ENCODE data around the gene MATN4. TPM values are rescaled to one million over a fixed set of nuclear protein-coding genes. Genes with fewer than 3 reads are reported as not detected.

The MATN4 gene
- total RNA-seq, 4 donors from 2014 or later = 0.19 to 0.24 TPM; not detected in 2

DNA sequence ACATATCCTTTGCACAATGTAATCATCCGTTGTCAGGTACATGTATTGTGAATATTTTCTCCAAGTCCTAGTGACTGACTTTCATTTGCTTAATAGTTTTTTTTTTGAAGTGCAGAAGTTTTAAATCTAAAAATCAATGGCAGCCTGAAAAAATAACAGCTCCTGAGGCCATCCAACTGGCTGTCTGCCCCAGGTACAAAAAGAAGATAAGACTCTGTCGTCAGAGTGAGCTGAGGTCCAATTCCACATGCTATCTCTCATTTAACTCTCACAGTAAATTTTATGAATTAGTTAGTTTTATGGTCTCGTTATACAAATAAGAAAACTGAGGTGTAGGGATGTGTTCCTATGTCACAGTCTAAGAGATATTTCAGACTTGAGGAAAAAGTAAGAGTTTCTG lies 32.8 kb downstream of the MATN4 start:
- TF ChIP-seq, protein P1, sequence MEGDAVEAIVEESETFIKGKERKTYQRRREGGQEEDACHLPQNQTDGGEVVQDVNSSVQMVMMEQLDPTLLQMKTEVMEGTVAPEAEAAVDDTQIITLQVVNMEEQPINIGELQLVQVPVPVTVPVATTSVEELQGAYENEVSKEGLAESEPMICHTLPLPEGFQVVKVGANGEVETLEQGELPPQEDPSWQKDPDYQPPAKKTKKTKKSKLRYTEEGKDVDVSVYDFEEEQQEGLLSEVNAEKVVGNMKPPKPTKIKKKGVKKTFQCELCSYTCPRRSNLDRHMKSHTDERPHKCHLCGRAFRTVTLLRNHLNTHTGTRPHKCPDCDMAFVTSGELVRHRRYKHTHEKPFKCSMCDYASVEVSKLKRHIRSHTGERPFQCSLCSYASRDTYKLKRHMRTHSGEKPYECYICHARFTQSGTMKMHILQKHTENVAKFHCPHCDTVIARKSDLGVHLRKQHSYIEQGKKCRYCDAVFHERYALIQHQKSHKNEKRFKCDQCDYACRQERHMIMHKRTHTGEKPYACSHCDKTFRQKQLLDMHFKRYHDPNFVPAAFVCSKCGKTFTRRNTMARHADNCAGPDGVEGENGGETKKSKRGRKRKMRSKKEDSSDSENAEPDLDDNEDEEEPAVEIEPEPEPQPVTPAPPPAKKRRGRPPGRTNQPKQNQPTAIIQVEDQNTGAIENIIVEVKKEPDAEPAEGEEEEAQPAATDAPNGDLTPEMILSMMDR (IDR thresholded peaks at IDR 0.05) = no peak
- DNase-seq (ENCODE audit: low spot score) (no peak), ATAC-seq (ENCODE audit: low FRiP score) (no peak)

DNA sequence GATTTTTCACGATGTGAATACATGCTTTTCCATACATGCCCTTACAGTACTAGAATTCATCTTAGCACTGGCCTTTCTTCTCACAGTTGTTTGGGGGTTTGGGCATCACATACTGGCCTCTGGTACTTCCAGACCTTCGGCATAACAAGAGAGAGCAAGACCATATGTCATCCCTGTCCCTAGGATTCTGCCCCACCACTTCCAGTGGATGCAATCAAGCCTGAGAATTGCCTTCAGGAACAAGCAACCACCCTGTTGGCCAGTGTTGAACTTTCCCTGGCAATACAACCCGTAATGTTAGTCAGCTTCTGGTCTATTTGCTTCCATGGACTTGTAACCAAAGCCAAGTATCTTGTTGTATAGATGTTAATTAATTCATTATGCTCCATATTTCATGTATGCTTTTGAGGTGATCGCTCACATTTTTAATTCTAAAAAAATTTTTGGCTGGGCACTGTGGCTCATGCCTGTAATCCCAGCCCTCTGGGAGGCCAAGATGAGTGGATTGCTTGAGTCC lies 38.3 kb downstream of the MATN4 start:
- no peak for ATAC-seq (ENCODE audit: low FRiP score)
- DNase-seq (ENCODE audit: low spot score) = no peak
- TF ChIP-seq, protein P1 (IDR thresholded peaks at IDR 0.05) = no peak

DNA sequence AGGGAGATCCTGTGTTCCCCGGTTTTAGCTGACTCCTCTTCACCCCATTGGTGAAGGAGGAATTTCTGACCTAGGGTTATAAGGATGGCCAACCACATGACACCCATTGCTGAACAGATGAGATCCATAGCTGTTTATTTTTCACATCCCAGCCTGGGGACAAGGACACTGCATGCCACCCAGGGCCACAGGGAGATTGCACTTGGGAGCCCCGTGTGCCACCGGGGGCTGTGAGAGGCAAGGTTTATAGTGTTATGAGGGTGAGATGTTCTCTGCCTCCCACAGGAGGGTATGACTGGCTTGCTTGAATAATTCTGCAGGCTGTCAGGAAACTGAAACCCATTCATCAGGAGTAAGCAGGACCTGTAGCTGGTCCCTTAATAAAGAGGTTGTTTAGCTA lies 39.0 kb downstream of the MATN4 start:
- DNase-seq (ENCODE audit: low spot score) = no peak
- ATAC-seq (ENCODE audit: low FRiP score) = no peak
- TF ChIP-seq, protein P1 (IDR thresholded peaks at IDR 0.05) = no peak

DNA sequence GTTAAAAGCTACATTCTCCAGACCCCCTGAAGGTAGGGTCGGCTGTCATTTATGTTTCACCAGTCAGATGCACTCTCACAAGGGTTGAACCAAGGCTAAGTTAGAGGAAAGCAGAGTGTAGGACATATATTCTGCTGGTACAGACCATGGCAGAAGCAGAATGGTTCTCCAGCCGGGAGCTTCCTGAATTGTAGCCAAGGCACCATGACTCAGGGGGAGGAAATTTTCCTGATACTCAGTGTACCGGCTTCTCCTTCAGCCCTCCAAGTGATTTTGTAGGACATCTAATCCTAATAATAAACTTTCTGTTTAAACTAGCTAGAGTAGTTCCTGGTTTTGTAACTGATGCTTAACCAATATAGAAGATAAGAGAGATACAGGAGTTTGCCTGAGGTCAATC lies 39.6 kb downstream of the MATN4 start:
- no peak for DNase-seq (ENCODE audit: low spot score)
- TF ChIP-seq, protein P1 (IDR thresholded peaks at IDR 0.05) = no peak
- ATAC-seq (ENCODE audit: low FRiP score) = no peak

DNA sequence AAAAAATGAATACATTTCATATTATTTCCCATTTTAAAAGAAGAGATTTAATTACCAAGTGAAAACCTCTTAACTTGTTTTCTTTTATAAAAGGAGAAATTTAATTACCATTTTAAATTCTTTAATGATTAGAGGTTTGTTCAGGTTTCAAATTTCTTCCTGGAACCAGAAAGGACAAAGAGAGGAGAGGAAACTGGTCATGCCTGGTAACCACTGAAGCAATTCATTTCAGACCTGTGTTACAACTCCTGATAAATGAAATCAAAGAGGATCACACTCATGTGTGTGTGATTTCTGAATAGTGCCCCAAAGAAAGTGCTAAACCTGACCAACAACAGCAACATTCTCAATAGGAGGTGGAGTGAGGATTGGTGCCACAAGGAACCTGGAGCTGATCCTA lies 41.1 kb downstream of the MATN4 start:
- ATAC-seq (ENCODE audit: low FRiP score) = no peak
- no peak for DNase-seq (ENCODE audit: low spot score)
- TF ChIP-seq, protein P1 (IDR thresholded peaks at IDR 0.05) = no peak

DNA sequence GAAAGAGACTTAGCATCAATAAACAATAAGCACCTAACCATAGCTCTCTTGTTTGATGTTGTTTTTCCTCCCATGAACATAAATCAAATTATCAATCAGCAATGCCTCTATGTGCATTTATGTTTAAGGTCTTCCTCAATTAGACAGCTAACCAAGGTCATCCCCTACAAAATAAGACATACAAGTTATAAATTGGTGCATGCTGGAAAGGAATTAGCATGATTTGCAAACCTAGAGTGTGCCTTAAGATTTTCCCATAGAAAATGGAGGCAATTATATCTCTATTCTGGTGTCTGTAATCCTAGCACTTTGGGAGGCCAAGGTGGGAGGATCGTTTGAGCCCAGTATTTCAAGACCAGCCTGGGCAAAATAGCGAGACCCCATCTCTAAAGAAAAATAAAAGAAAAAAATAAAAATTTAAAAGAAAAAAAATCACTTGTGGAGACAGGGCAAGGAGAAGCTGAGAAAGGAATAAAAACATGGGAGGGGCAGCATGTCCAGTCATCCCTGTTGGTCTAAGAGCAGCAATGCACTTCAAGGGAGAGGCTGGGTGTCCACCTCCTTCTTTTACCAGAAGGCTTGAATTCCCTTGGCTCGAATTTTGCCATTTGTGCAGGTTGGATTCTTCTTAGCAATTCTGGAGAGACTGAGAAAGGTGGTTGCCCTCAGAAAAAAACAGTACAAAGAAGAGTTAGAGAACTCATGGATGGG lies 44.4 kb downstream of the MATN4 start:
- DNase-seq (ENCODE audit: low spot score) = no peak
- no peak for ATAC-seq (ENCODE audit: low FRiP score)
- TF ChIP-seq, protein P1 (IDR thresholded peaks at IDR 0.05) = no peak

DNA sequence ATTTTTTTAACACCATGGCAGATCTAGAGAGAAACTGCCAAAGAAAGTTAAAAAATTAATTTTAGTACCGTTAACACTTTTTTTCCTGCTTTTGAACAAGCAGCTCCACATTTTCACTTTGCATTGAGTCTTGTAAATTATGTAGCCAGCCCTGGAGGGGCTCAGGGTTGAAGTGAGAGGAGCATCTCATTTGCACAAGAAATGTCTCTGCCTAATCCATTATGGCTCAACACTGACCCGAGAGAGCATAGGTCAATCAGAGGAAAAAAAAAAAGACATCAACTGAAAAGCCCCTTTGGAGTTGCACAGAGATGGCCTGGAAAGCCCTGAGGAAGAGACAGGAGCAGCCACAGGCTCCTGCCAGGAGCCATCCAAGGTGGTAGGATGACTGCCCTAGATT lies 49.4 kb downstream of the MATN4 start:
- ATAC-seq (ENCODE audit: low FRiP score) (no peak), DNase-seq (ENCODE audit: low spot score) (no peak)
- TF ChIP-seq, protein P1 (IDR thresholded peaks at IDR 0.05) = no peak
